Raji (cell line): ENCODE data around the gene ZNF442.

Source experiments
- POLR2A ChIP-seq: IDR thresholded peaks from 2 replicates; pipeline ENCODE4 v1.6.1; 2011; ENCODE audit warnings: low read depth, low read length, control low read depth; ENCODE audit not compliant: insufficient read depth

ZNF442 gene

DNA sequence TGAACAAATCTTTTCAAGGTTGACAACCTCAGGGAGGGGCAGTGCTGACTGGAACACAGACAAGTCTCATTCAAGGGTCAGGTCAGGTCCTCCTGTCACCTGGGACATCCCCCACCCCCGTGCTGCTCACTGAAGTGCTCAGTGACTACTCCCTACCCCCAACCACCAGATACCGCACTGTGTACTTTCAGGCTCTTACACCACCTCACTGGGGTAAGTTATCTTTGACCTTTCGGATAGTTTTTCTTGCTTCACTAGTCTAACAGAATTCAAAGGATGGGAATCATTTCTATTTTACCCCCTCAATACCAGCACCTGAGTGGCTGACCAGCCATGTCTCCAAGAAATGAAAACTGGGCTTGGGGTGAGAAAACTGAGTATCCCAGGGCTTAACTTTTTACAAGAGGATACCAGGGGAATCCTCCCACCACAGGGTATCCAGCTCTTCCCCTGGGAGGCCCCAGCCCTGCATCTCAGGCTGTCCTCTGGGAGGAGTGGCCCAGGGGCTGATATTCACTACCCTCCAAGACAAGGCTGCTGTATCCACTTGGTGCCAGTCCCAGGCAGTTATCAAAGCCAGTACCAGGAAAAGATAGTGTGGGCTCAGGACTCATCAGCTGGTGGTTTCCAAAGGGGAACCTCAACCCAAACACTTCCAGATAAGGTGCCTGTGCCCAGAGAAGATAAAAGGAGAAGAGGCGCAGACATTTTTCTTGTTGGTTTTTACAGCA is 34.1 kb downstream of the ZNF442 start:
- TF ChIP-seq POLR2A: no peak

- TF ChIP-seq POLR2A: no peak
These were observed 35.1 kb downstream of the ZNF442 start for GRCh38 chr19:12330340-12330739.

DNA sequence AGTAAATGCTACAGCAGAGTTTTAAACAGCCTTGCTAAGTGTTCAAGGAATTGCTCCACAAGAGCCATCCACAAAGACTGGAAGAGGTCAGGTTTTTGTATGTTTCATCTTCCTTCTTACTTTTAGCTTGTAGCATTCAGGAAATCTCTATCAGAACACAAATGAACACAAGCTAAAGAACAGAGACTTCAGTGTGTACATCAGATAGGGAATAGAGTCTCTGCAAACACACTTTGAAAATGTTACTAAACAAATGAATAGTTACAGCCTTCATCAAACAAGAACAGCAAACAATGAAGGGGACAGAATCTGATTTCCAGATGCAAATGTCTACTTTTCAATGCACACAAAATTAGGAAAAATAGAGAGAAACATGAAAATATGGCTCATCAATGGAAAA is 39.8 kb downstream of the ZNF442 start:
- no peak for TF ChIP-seq POLR2A

DNA sequence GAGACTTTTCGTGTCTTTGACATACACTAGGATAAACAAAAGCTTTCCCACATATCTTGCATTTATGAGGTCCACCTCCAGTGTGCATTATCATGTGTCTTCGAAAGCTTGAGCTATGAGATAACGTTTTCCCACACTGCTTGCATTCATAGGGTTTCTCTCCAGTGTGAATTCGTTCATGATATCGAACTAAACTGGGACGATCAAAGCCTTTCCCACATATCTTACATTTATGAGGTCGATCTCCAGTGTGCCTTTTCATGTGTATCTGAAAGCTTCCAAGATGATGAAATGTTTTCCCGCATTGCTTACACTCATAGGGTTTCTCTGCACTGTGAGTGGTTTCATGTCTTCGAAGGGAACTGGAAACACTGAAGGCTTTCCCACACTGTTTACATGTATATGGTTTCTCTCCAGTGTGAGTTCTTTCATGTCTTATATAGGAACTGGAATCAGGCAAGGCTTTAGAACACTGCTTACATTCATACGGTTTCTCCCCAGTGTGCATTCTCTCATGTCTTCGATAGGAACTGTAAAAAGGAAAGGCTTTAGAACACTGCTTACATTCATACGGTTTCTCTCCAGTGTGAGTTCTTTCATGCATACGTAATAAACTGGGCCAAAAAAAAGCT is 46.6 kb downstream of the ZNF442 start:
- no peak for TF ChIP-seq POLR2A

DNA sequence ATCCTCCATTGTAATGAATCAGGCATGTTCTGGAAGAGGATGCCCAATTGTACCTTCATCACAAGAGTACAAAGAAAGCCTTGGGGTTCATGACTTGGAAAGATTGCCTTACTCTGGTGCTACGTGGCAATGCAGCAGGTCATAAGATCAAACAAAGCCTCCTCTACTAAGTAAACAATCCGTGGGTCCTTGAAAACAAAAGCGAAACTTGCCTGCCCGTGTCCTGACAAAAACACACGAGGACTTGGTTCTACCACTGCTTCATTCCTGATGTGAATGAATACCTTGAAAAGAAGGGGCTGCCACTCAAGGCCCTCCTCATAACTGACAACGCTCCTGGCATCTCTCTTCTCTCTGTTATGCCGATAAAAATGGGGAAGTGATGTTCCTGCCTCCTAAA is 50.9 kb downstream of the ZNF442 start:
- TF ChIP-seq POLR2A: no peak
